GM21423 (cell line): ENCODE results near the gene SUGCT.

Experiments
- ATAC-seq: cut with Tn5 transposase; IDR thresholded peaks from one replicate; pipeline ENCODE4 v1.9.1; 2021; ENCODE audit warnings: mild to moderate bottlenecking, moderate library complexity; ENCODE audit not compliant: unreplicated experiment

Gene SUGCT

DNA sequence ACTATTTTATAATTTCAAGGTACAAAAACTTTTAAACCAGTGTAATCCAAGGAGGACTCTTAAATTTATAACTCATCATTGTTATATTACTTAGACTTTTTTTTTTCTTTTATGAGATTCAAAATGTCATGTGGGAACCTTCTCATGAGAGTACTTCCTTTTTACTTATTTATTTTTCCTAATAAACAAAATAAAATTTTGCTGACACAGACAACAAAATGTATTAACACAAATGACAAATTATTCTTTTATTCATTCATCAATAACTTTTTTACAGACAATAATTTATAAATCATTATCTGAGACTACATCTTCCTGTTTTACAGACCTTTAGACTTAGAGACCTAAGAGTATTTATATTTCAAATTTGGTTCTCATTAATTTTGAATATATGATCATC lies 706.2 kb downstream of the SUGCT start:
- ATAC-seq: no peak

DNA sequence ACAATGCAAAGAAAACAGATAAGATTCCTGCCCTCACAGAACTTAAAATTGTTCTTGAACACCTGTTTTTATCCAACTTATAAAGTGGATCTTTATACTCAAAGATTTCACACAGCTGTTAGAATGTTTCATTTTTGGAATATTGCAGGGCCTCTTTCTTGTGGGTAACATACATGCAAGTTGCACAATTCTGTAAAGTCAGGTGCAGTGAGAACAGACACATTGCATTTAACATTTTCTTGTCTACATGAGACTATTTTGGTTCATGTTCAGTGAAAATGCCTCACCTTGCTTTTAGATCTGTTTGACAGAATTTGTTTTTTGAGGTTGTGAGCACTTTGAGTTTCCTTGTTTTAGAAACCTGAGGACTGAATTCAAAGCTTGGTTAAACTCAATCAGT lies 707.8 kb downstream of the SUGCT start:
- no peak for ATAC-seq

DNA sequence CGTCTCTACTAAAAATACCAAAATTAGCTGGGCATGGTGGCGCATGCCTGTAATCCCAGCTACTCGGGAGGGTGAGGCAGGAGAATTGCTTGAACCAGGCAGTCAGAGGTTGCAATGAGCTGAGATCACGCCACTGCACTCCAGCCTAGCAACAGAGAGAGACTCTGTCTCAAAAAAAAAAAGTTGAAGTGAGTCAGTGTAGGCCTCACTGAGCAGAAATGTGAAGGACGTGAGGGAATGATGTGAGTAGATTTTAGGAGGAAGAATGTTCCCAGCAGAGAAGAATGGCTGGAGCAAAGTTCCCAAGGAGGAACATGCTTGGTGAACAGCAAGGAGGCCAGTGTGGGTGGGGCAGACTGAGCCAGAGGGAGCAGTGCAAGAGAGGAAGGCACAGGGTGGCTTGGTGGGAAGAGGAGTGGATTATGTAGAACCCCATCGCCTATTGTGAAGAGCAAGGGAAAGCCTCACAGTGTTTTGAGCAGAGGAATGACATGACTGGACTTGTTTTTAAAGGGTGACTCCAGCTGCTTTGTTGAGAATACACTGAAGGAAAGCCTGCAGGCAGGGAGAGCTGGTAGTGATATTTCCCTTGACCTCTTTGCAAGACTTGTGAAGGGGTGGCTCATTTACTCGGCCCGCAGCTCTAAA lies 708.7 kb downstream of the SUGCT start:
- no peak for ATAC-seq

DNA sequence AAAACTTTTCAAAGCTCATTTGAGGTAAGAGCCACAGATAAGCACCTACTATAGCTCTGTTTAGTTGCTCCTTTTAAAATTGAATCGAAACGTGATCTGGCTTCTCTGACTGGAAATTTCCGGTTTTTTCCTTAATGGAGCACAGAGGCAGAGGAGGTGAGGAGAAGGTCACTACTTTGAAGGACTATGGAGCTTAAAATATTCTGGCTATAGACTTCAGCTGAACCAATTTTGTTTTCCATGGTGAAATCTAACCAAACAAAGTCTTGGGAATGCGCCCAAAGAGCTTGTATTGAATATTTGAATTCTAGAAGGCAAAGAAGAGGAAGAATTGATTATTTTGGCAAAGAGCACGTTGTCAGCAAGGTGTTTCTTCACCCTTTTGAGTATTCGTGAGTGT lies 711.1 kb downstream of the SUGCT start:
- no peak for ATAC-seq

DNA sequence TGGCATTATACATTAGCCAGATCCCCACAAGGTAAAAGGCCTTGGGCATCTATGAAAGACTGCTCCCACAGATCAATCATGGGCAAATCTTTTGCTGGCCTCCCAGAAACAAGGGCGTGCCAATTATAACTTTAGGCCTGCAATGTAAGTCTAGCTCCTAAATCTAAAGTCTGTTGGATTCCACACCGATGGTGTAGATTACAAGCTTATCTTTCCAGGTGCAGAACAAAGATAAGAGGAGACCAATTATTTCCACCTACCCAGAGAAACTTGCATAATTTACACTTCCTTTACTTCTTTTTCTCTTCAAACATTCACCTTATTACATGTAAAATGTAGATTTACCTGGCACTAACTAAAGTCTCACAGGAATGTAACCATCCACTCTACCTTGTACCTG lies 713.1 kb downstream of the SUGCT start:
- ATAC-seq: no peak

DNA sequence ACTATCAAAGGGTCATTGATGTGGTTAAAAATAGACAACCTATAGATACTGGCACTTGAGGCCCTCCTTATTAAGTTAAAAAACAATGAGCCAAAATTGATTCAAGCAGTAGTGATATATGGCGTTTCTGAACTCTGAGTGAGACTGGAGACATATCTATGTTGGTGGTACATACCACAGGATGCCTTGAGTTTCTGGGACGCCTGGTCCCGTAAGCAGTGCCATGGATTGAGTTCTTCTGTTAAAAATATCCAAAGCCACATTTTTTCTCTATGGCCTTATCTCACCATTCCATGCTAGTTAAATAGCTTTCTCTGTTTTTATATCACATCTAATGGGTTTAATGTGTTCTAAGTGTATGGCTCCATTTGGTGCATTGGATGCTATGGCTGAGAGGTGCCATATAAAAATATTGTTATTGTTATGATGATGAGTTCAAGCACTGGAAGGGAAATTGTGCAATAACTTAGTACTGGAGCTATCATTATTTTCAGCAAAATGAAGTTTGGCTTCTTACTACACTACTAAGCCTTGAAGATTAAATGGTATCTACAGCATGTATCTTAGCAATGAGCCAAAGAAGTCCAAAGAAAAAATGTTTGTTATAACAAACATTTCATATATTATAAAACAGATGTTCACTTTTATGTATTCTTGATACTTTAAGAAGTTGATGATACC lies 713.9 kb downstream of the SUGCT start:
- no peak for ATAC-seq

DNA sequence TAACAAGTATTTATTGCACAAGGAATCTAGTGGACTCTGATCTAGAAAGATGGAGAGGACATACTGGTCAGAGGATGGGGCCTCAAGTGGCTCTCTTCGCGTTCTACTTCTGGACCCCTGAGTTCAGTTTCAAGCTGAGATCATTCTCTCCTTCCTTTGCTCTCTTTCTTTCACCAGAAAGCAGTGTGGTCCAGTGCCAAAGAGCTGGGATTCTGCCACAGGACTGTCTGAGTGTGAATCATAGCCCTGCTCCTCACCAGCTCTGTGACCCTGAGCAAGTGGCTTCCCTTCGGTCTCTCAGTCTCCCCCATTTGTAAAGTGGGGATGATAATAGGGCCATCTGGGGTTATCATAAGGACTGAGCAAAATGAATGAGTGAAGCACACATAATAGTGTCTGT lies 715.2 kb downstream of the SUGCT start:
- no peak for ATAC-seq

DNA sequence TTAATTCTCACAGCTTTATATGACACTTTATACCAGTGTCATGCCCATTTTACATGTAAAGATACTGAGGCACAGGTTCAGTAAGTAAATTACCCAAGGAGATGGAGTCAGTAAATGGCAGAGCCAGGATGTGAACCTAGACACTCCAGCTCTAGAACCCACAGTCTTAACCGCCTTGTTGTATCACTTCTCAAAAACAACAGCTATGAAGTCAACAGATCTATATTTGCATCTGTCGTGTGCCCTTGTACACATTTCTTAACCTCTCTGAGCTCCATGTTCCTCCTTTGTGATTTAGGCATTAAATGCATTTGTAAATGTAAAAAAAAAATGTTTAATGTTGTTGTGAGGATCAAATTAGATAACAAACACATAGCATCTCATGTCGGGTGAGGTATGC lies 716.2 kb downstream of the SUGCT start:
- no peak for ATAC-seq

DNA sequence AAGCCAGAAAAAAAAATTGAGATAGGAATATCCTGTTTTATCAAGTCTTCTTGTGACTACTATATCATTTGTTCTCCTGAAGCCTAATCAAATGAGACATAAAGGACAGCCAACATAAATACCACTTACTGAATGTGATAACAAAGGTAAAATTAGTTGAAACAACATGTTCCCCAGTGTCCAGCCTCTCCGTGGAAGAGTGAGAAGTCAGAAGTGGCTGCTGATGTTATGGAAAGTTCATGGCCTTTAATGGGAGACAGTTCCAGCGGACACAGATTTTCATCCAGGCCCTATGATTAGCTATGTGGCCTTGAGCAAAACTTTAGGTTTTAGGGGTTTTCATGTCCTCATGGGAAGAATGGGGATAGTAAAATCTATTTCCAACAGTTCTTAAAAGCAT lies 724.3 kb downstream of the SUGCT start:
- no peak for ATAC-seq

DNA sequence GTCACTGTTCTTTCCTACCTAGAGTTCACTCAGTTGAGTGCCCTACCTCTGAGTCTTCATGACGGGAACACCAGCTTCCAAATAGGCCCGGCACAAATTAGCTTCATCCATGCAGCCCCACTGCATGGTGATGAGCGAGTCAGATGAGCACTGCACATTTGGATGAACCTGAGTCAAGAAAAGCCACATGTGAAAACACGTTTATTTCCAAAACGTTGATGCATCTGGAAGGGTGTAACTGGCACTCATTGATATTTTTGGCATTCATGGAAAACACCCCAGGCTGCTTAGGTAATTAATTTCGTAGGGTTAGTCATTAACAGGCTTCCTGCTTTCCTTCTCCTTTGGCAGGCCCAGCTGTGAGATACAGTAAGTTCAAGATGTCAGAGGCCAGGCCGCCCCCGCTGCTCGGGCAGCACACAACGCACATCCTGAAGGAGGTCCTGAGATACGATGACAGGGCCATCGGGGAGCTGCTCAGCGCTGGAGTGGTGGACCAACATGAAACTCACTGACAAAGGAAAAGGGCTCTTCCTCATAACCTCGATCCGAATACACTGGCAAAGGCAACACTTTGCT lies 725.2 kb downstream of the SUGCT start:
- ATAC-seq: no peak

DNA sequence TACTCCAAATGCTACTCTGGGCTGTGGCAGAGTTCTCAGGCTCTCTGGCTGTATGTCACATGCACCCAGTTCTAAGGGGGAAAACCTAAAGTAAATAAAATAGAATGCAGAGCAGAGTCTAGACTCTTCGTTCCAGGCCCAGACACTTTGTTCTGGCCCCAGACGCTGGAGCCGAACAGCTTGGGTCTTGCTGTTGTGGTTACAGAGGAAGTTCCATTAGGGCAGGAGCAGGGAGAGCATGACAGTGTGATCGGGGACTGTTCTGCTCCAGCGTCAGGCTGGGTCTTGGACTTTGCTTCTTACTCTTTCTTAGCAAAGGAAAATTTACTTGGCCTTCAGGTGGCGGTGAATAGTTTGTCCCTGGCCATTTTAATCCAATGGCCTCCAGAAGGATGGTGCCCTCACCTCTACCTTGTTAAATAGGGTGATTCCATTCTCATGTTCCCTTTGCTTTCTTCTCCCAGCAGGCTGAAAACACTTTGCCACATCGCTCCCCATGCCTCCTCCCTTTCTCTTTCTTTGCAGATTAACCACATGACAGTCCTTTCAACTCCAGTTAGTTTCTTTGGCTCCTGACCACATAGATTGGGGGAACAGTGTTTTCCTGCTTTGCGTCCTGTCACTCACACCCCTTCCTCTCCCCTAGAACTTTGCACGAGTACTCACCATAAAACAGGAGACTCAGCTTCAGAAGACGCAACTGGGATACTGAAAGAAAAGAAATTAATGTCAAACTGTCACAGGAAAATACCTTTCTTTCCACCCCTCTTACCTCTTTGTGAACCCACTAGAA lies 730.8 kb downstream of the SUGCT start:
- no peak for ATAC-seq

DNA sequence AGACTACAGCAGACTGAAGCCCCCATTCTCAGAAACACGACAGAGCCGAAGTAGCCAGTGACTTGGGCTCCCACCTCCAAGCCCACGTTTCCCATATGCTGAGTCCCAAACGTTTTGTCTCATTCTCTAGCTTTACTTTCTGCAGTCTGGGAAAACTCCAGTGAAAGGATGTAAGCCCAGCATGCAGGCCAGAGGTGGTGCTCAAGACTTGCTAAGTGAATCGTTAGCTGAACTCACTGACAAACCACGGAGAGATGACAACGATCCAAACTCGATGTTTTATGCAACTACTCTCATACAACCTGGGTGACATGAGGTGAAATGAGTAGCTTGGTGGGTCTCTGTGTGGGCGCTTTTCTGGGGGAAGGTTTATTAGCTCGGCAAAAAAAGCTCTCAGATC lies 731.8 kb downstream of the SUGCT start:
- no peak for ATAC-seq

DNA sequence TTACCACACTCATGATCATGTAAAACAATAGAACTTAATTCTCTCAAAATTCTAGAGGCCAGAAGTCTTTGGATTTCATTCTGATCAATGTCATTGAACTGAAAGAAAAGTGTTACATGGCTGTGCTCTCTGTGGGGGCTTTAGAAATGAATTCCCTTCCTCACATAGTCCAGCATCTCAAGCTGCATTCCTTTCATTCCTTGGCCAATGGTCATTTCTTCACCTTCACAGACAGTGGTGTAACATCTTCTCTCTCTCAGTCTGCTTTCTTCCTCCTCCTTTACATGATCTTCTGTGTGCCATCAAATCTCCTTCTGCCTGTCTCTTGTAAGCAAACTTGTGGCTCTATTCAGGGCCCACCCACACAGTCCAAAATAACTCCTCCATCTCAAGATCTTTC lies 735.3 kb downstream of the SUGCT start:
- no peak for ATAC-seq

DNA sequence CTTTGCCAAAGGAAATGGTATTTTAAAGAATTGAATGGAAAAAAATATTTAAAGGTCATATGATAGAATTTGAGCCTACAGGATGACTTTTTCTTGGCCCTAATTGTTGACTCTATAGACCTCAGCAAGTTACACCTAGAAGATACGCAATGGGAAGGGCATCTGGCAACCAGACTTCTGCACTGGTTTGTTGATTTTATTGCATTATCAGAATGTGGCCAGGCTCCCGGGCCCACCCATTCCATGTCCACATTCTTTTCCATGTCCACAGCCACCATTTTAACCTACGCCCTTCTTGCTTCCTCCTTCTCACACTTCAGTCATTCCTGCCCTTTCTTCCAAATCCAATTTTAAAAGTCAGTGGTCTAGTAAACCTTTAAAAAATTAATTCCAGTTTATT lies 738.4 kb downstream of the SUGCT start:
- no peak for ATAC-seq

DNA sequence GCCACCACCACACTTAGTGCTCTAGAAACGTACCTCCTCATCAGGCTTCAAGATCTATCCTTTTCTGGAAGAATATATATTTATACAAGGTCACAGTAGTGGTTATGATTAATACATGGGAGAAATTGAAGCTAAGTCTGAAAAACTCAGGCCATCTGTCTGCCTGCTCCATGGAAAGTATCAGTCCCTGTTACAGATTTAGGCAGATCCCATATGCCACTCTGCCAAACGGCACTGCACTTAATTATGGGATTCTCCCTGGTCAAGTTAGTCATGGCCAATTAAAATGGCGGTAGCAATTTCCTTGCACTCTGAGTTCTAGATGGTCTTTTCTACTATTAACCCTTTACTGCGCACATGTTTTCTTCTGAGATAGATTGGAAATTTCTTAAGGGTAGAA lies 740.0 kb downstream of the SUGCT start:
- no peak for ATAC-seq

DNA sequence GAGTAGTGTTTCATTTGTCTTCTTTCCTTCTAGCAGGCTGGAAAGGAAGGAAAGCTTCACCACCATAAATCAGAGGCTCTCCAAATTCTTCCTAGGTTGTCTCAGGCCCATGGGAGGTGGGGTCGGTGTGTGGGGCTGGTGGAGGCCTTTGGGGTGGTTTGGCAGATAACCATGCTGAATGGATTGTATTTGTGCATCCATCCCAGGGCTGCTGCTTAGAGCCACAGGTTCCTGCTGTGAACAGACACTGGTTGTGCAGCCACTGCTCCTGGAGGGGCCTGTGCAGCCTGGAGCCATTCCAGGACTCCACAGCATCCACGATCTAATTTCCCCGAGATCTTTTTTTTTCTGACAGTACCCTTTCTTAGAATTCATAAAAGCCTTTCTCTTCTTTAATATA lies 741.8 kb downstream of the SUGCT start:
- ATAC-seq: no peak

DNA sequence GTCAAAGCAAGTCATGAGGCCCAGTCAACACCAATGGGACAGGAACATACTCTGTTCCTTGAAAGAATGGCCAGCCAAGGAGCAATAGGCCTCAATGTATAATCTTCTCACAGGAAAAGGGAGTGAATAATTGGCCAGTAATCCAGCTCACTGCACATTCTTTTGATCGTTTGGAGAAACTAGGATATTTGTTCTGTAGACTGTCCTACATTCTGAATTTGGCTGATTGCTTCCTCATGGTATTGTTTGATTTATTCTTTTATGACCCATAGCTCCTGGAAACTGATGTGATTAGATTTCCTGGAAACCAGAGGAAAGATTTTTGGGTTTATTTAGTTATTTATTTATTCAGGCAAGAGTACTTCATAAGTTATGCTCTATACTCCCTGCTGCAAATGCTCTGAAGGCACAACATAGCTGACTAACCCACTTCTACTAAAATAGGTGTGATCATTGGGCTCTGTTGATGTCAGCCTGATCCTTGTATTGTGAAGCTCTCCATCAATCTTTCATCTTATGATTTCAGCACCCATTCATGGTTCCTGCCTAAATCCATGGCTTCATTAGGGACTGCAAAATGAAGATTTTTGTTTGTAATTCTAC lies 745.2 kb downstream of the SUGCT start:
- ATAC-seq: no peak

DNA sequence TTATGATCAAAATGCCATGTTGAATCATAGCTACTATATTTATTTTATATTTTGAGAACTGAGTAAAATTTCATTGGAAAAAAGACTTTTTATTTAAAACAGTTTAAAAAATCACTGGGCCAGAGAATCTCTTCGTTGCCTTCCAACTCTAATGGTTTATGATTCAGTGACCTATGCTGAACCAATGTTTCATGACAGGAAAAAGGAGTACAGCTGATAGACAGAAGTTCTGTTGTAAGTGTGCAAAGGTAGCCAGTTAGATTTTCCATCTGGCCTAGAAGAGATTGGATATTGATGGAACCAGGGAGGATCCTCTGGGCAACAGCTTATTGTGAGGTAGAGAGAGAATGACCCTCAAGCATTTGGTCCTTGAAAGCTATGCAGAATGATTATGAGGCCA lies 745.8 kb downstream of the SUGCT start:
- ATAC-seq: no peak

DNA sequence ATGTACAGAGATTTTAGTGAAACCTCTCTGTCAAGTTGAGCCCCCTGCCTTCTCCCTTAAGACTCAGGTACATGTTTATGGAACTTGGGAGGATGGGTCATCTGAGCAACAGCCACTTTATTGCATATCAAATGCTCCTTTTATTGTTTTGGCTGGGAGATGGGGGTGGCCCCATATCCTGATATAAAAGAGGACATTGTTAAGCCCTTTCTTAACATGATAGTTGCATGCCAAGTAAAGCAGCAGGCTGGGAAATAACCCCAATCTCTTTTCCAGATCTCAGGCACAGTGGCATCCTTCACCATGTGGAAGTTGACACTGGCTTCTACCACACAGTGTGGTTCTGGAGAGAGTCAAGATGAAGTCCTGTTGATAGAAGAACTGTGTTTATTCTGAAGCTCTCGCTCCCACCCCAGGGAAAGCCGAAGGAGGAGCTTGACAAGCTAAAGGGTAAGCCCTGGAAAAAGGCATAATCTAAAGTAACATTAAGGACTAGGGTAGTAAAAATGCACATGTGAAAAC lies 746.7 kb downstream of the SUGCT start:
- ATAC-seq: no peak

DNA sequence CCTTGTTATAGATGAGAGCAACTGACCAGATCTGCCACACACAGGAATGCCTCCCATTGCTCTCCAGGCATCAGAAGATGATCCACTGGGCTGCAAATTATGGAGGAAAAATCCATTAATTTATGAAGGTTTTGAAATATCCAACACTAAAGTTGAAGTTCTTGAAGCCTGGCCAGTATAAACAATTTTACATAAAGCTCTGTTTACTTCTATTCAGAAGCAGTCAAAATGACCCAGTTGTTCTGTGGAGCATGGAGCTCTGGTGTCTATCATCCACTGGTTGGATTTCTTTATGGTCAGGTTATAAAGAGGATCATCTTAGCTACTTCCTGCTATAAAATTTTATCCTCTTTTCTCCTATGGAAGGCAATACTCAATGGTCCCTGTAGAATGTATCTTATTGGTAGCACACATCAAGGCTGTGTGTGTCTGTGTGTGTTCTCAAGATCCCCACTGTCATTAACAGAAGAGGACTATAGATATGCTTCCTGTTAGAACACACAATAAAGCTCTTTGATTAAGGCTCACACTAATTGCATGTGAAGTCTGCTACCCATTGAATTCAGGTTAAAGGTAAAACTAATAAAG lies 747.4 kb downstream of the SUGCT start:
- ATAC-seq: no peak

DNA sequence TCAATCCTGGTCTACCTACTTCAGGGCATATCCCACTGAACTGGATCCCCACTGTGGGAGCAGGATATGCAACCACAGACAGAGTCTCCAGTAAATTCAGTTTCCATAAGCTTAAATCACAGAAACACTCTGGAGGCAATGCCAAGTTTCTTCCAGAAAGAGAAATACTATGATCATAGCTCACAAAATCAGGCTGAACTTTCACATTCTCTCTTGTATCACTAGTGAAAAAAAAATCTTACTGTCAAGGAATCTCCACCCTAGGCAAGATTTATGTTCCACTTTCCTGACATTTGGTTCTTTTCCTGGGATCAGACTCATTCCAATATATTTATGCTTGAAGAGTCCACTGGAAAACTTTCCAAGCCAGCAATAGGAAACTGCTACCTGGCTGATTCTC lies 749.0 kb downstream of the SUGCT start:
- ATAC-seq: no peak
